Hematopoietic multipotent progenitor cell treated with erythropoietin and hydrocortisone succinate and interleukin-3 and kit ligand, for 6 days (in vitro differentiated cells): ENCODE data around the gene TARDBP.
"Not testable (repeated sequence)": the region's sequence is repeated elsewhere in the genome, so short reads cannot be mapped to it uniquely, and the experiment has no call there.

Experiments
- DNase-seq: peaks from one replicate; pipeline ENCODE4 v3.0.0-alpha.2; 2015

Gene TARDBP

GRCh38 chr1:10996100-10996499 is 16.4 kb upstream of the TARDBP start:
- no peak for DNase-seq

GRCh38 chr1:11000526-11000925 is 11.9 kb upstream of the TARDBP start:
- DNase-seq: no peak

GRCh38 chr1:11013160-11013531 is 692 bp downstream of the TARDBP start:
- DNase-seq: no peak

- DNase-seq: not testable (repeated sequence)
These were observed 6.9 kb downstream of the TARDBP start for GRCh38 chr1:11019358-11019757.

- DNase-seq: no peak
These were observed 7.5 kb downstream of the TARDBP start for GRCh38 chr1:11019971-11020370.

GRCh38 chr1:11023201-11023600 is 10.7 kb downstream of the TARDBP start:
- DNase-seq: no peak

- DNase-seq: no peak
These were observed 11.9 kb downstream of the TARDBP start for GRCh38 chr1:11024154-11024873.

- no peak for DNase-seq
These were observed 12.4 kb downstream of the TARDBP start for GRCh38 chr1:11024874-11025203.

GRCh38 chr1:11025618-11026017 is 13.2 kb downstream of the TARDBP start:
- DNase-seq: no peak

- no peak for DNase-seq
These were observed 13.6 kb downstream of the TARDBP start for GRCh38 chr1:11026052-11026451.

- no peak for DNase-seq
These were observed 14.4 kb downstream of the TARDBP start for GRCh38 chr1:11026903-11027302.

- no peak for DNase-seq
These were observed 14.9 kb downstream of the TARDBP start for GRCh38 chr1:11027316-11027715.

GRCh38 chr1:11028018-11028417 is 15.6 kb downstream of the TARDBP start:
- DNase-seq: no peak

GRCh38 chr1:11030865-11031264 is 18.4 kb downstream of the TARDBP start:
- DNase-seq: no peak

- no peak for DNase-seq
These were observed 19.3 kb downstream of the TARDBP start for GRCh38 chr1:11031624-11032262.

- not testable (repeated sequence) for DNase-seq
These were observed 24.7 kb downstream of the TARDBP start for GRCh38 chr1:11037019-11037739.

- peak; percentile 93 for DNase-seq
These were observed 25.3 kb downstream of the TARDBP start for GRCh38 chr1:11037740-11038182.

GRCh38 chr1:11039351-11040104 is 27.1 kb downstream of the TARDBP start:
- DNase-seq: no peak

GRCh38 chr1:11040105-11040429 is 27.6 kb downstream of the TARDBP start:
- DNase-seq: not testable (repeated sequence)

- DNase-seq: no peak
These were observed 28.6 kb downstream of the TARDBP start for GRCh38 chr1:11041048-11041447.

GRCh38 chr1:11042065-11042464 is 29.6 kb downstream of the TARDBP start:
- no peak for DNase-seq

- no peak for DNase-seq
These were observed 30.8 kb downstream of the TARDBP start for GRCh38 chr1:11042995-11043874.
